ENCODE results near the gene LMAN1.

LMAN1 gene

GRCh38 chr18:59360381-59360780 is 1.3 kb upstream of the LMAN1 start:
- DNase-seq (ENCODE audit: low read depth), result no peak

- DNase-seq (ENCODE audit: low read depth), result no peak
Measured at GRCh38 chr18:59359576-59359952, 499 bp upstream of the LMAN1 start.

- DNase-seq (ENCODE audit: low read depth), result no peak
Measured at GRCh38 chr18:59358414-59358711, 702 bp downstream of the LMAN1 start.

GRCh38 chr18:59357928-59358327 is 1.1 kb downstream of the LMAN1 start:
- DNase-seq (ENCODE audit: low read depth), result no peak

- no peak for DNase-seq (ENCODE audit: low read depth)
Measured at GRCh38 chr18:59354731-59355130, 4.3 kb downstream of the LMAN1 start.

GRCh38 chr18:59353079-59353680 is 5.9 kb downstream of the LMAN1 start:
- no peak for DNase-seq (ENCODE audit: low read depth)

GRCh38 chr18:59352250-59352855 is 6.7 kb downstream of the LMAN1 start:
- no peak for DNase-seq (ENCODE audit: low read depth)

GRCh38 chr18:59345556-59345955 is 13.5 kb downstream of the LMAN1 start:
- DNase-seq (ENCODE audit: low read depth), result no peak

- no peak for DNase-seq (ENCODE audit: low read depth)
Measured at GRCh38 chr18:59344996-59345395, 14.1 kb downstream of the LMAN1 start.

- DNase-seq (ENCODE audit: low read depth), result no peak
Measured at GRCh38 chr18:59343926-59344325, 15.1 kb downstream of the LMAN1 start.

GRCh38 chr18:59340817-59341216 is 18.2 kb downstream of the LMAN1 start:
- no peak for DNase-seq (ENCODE audit: low read depth)

GRCh38 chr18:59340312-59340711 is 18.8 kb downstream of the LMAN1 start:
- DNase-seq (ENCODE audit: low read depth), result no peak

GRCh38 chr18:59332986-59333385 is 26.1 kb downstream of the LMAN1 start:
- DNase-seq (ENCODE audit: low read depth), result no peak

- no peak for DNase-seq (ENCODE audit: low read depth)
Measured at GRCh38 chr18:59328683-59329082, 30.4 kb downstream of the LMAN1 start.

- DNase-seq (ENCODE audit: low read depth), result no peak
Measured at GRCh38 chr18:59325965-59326364, 33.1 kb downstream of the LMAN1 start.

GRCh38 chr18:59324623-59324971 is 34.5 kb downstream of the LMAN1 start:
- DNase-seq (ENCODE audit: low read depth), result no peak

GRCh38 chr18:59323931-59324622 is 35.0 kb downstream of the LMAN1 start:
- no peak for DNase-seq (ENCODE audit: low read depth)

GRCh38 chr18:59318460-59319050 is 40.5 kb downstream of the LMAN1 start, which contains the start of gene CPLX4:
TSS of gene CPLX4 (minus strand) at chr18:59318649. CDS start at chr18:59318462, 187 bp downstream.
- DNase-seq (ENCODE audit: low read depth), result no peak

- no peak for DNase-seq (ENCODE audit: low read depth)
Measured at GRCh38 chr18:59311631-59312030, 47.4 kb downstream of the LMAN1 start.

- no peak for DNase-seq (ENCODE audit: low read depth)
Measured at GRCh38 chr18:59308938-59309260, 50.2 kb downstream of the LMAN1 start.

- peak; percentile 28 for DNase-seq (ENCODE audit: low read depth)
Measured at GRCh38 chr18:59308248-59308937, 50.7 kb downstream of the LMAN1 start.

GRCh38 chr18:59306640-59307039 is 52.4 kb downstream of the LMAN1 start:
- DNase-seq (ENCODE audit: low read depth), result no peak

GRCh38 chr18:59305295-59305694 is 53.8 kb downstream of the LMAN1 start:
- DNase-seq (ENCODE audit: low read depth), result no peak
